ENCODE measurements around the gene LMO4. TPM values are rescaled to one million over a fixed set of nuclear protein-coding genes. Genes with fewer than 3 reads are reported as not detected.

LMO4 gene
- polyA plus RNA-seq (2011; rRNA removed): 64.3 and 68.9 TPM in 2 replicates
- polyA plus RNA-seq (2012; cell fraction: cytosol; rRNA removed): 41.3 and 57.4 TPM in 2 replicates
- 37.2 and 37.3 TPM in 2 replicates for polyA plus RNA-seq (2012; cell fraction: nucleus; rRNA removed)
- 54.1 to 62.2 TPM (median 54.7 TPM) in 3 replicates for polyA plus RNA-seq (2017; fragmentation: RNase III; extraction: RNeasy Plus Mini Kit Qiagen cat#74134 plus additional on column Dnase treatment)
- polyA minus RNA-seq (2011; rRNA and poly(A)+ RNA removed): 24.3 and 27.4 TPM in 2 replicates

DNA sequence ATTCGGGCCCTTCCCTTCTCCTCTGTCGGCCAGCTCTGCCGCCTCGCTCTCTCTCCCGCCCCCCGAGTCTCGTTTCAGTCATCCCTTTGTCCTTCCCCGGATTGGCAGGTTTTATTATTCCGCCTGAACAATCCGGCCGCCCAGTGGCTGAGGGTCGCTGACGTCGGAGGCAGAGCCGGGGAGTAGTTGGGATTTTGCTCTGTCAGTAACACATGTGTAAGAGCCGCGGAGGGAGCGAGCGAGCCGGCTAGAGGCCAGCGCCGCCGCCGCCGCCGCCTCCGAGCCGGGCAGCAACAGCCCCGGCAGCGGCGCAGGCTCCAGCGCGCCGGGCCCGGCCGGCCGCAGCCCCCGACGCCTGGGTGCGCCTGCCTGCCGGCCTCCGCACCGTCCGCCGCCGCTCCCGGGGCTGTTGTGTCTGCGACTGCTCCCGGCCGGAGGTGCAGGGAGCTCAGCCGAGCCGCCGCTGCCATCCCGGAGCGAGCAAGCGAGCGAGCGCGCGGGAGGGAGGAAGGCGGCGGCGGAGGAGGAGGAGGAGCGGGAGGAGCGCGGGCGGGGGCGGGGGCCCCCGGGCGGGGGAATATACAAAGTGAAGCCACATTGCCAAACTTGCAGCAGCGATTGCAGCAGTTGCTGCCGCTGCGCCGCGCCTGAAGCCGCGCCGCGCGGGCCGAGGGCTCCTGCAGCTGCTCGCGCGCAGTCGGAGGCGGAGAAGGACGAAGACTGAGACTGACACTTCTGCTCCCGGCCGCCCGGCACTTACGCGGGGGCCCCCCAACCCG is at the start of gene LMO4:
LMO4 (plus strand) TSS at position 609 of the 779 bp plus-strand sequence. CDS start 3,136 bp downstream, outside the sequence.
- Histone ChIP-seq H3K4me2 (peak within 1 kb of the TSS; percentile 95), H3K9me3 (no peaks in the 10 kb centered on the region), H3K27ac (peak within 1 kb of the TSS; percentile 97 to 98), H3K4me1 (peaks cover 15% of the 10 kb centered on the region; the same call in 2 of the 3 replicates), H3K4me3 (peak within 1 kb of the TSS; percentile 90)
- peak; percentile 87 to 88 for ATAC-seq
- peak; percentile 59 to 79 for TF ChIP-seq CEBPB (IDR thresholded peaks at IDR 0.05)
- TF ChIP-seq RAD21 (conservative IDR thresholded peaks at IDR 0.05 in 1 of 2, IDR thresholded peaks at IDR 0.05 in 1 of 2): 0 out of 5 replicates have a peak, but pooled peaks of 1 of the 2 experiments have one; percentile 18
- TF ChIP-seq POLR2A (IDR thresholded peaks at IDR 0.05; ENCODE audit: low read length): peak; percentile 85
- peak; percentile 56 to 89; a peak in 4 of 5 replicates for TF ChIP-seq JUN (IDR thresholded peaks at IDR 0.05)
- no peak for TF ChIP-seq BHLHE40 (IDR thresholded peaks at IDR 0.05; ENCODE audit: low read depth, low read length)
- TF ChIP-seq MAX (IDR thresholded peaks at IDR 0.05): peak; percentile 53; the same call in 1 of the 2 replicates
- no peak for TF ChIP-seq CHD4 (IDR thresholded peaks at IDR 0.05; ENCODE audit: borderline replicate concordance)
- peak; percentile 24 for TF ChIP-seq MAFK (IDR thresholded peaks at IDR 0.05; ENCODE audit: partially characterized antibody)
- 0 out of 3 replicates have a peak, but pooled peaks have one; percentile 5 for TF ChIP-seq SMC3 (IDR thresholded peaks at IDR 0.05)
- peak; percentile 82; the same call in 2 of the 3 replicates for TF ChIP-seq BCL3 (IDR thresholded peaks at IDR 0.05)
- TF ChIP-seq PBX3 (IDR thresholded peaks at IDR 0.05): peak; percentile 50; the same call in 1 of the 2 replicates
- no peak for TF ChIP-seq ESRRA (IDR thresholded peaks at IDR 0.05; ENCODE audit: borderline replicate concordance, low read length)
- no peak for TF ChIP-seq HOXB5 (CRISPR knock-in tag; IDR thresholded peaks at IDR 0.05)
- TF ChIP-seq CBX8 (IDR thresholded peaks at IDR 0.05): no peak
- no peak for TF ChIP-seq KDM1A (IDR thresholded peaks at IDR 0.05; ENCODE audit: low read depth)
- POLR2A ChIA-PET: interaction anchor here (0.6 to 1.7 kb wide), 8 partner anchors 12 to 960 kb away, joined by 3 to 5 read pairs (median 4); no protein-coding TSS in a partner anchor
- no peak for FAIRE-seq
- WGBS (ENCODE audit: missing lambda C conversion rate): 13% methylated on average over 3 of the region's 93 CpGs
- peak; percentile 87 to 96 for DNase-seq (ENCODE audit: low read depth in 1 of 2, low spot score in 1 of 2)
- CTCF ChIA-PET: no interaction called here

GRCh38 chr1:87279536-87279875 is 49.2 kb upstream of the LMO4 start:
- H3K27ac ChIP-seq: no peak overlapping the region
- WGBS (ENCODE audit: missing lambda C conversion rate): 79% methylated on average over 2 of the region's 2 CpGs
- CTCF ChIA-PET: interaction anchor here (0.7 to 1.2 kb wide), 3 partner anchors 10 to 46 kb away, joined by 3 read pairs; no protein-coding TSS in a partner anchor
- FAIRE-seq (no peak), ATAC-seq (no peak), DNase-seq (ENCODE audit: low read depth in 1 of 2, low spot score in 1 of 2) (no peak)
- H3K4me3 ChIP-seq: no peak overlapping the region
- no peak for TF ChIP-seq EHMT2 (IDR thresholded peaks at IDR 0.05; ENCODE audit: low read depth)
- no peak for TF ChIP-seq RARB (CRISPR knock-in tag; IDR thresholded peaks at IDR 0.05)
- H3K9me3 ChIP-seq: no peaks in the 10 kb centered on the region
- no peaks in the 10 kb centered on the region for H3K4me1 ChIP-seq
- POLR2A ChIA-PET: no interaction called here
- no peak overlapping the region for H3K4me2 ChIP-seq

DNA sequence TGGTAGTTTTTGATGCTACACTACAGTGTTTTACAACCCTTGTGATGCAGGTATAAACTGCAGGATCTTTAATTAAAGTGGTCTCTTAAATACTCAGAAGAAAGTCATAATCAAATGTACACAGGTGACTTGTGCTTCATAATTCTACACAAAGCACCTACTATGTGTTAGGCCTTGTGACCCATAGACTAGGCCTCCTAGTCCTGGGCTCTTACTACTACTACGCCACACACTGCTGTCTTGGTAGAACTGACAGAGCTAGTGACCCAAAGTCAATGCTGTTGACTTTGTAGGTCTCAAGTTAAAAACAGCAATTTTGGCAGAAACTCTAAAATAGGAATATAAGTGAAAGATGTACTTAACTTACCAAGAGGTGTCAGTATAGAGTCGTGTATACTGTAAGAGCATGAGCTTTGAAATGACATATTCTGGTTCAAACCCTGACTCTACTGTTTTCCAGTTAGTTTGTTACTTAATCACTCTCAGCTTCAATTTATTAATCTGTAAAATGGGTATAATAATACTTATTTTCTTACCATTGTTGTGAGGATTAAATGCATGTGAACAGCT is 48.6 kb upstream of the LMO4 start:
- ChIA-PET CTCF (interaction anchor here (0.7 to 2.9 kb wide), 5 partner anchors 9 to 45 kb away, joined by 3 to 10 read pairs (median 3); no protein-coding TSS in a partner anchor), POLR2A (no interaction called here)
- Histone ChIP-seq H3K4me2 (no peak overlapping the region), H3K4me3 (no peak overlapping the region), H3K4me1 (no peaks in the 10 kb centered on the region), H3K27ac (no peak overlapping the region), H3K9me3 (no peaks in the 10 kb centered on the region)
- FAIRE-seq (no peak), DNase-seq (ENCODE audit: low read depth in 1 of 2, low spot score in 1 of 2) (peak in 1 of 2 experiments; percentile 14), ATAC-seq (no peak)
- WGBS (ENCODE audit: missing lambda C conversion rate): 49% methylated on average over 2 of the region's 2 CpGs
- TF ChIP-seq RAD21 (conservative IDR thresholded peaks at IDR 0.05 in 1 of 2, IDR thresholded peaks at IDR 0.05 in 1 of 2) (peak; percentile 21 to 52; a peak in 2 of 5 replicates), JUNB (IDR thresholded peaks at IDR 0.05) (no peak), NPAS2 (CRISPR knock-in tag; IDR thresholded peaks at IDR 0.05; ENCODE audit: borderline replicate concordance) (no peak), CTCF (IDR thresholded peaks at IDR 0.05) (peak; percentile 27; the same call in 1 of the 3 replicates), HOXA7 (CRISPR knock-in tag; IDR thresholded peaks at IDR 0.05) (no peak), RCOR1 (IDR thresholded peaks at IDR 0.05; ENCODE audit: low read depth, low read length) (no peak)

Measured in A549 (cell line).